Uterus (tissue), 4 donors: Measurements from ENCODE around the gene KMT2C. TPM values are rescaled to one million over a fixed set of nuclear protein-coding genes. Genes with fewer than 3 reads are reported as not detected.
"Not testable (repeated sequence)": the region's sequence is repeated elsewhere in the genome, so short reads cannot be mapped to it uniquely, and the experiment has no call there.

Source experiments
- DNase-seq, 2 donors: peaks; one replicate each; pipeline ENCODE4 v3.0.0-alpha.2; 2019 to 2020
- H3K27ac ChIP-seq, 2 donors: fragments of 200-600 bp; sonication (generic); 1 replicate in 1 of 2; 2 replicates in 1 of 2; pipeline ENCODE4 v1.5.1; 2016 to 2018
- H3K27me3 ChIP-seq, 2 donors: fragments of 200-600 bp; sonication (generic); one replicate each; pipeline ENCODE4 v1.5.1; 2018 to 2019; ENCODE audit warnings: control low read depth in 1 of 2
- H3K36me3 ChIP-seq, 2 donors: fragments of 200-600 bp; sonication (generic); one replicate each; pipeline ENCODE4 v1.5.1; 2019; ENCODE audit warnings: control low read depth in 1 of 2
- H3K4me1 ChIP-seq, 2 donors: fragments of 200-600 bp; sonication (generic); one replicate each; pipeline ENCODE4 v1.5.1; 2018 to 2019; ENCODE audit warnings: control low read depth in 1 of 2
- H3K4me3 ChIP-seq, 2 donors: fragments of 200-600 bp; sonication (generic); 1 replicate in 1 of 2; 2 replicates in 1 of 2; pipeline ENCODE4 v1.5.1; 2018 to 2019; ENCODE audit warnings: mild to moderate bottlenecking in 1 of 2
- H3K9me3 ChIP-seq, 2 donors: fragments of 200-600 bp; sonication (generic); one replicate each; pipeline ENCODE4 v1.5.1; 2019; ENCODE audit warnings: control low read depth in 1 of 2
- CTCF ChIP-seq, 4 experiments: fragments of 200-600 bp in 2 of 4; fragments of 450-650 bp in 2 of 4; sonication (generic) in 2 of 4; IDR thresholded peaks; one replicate each; pipeline ENCODE4 v1.5.1; 2016 to 2019; ENCODE audit warnings: antibody characterized with exemption in 4 of 4, mild to moderate bottlenecking in 2 of 4, moderate library complexity in 1 of 4
- POLR2A ChIP-seq, 2 donors: fragments of 450-650 bp; IDR thresholded peaks; one replicate each; pipeline ENCODE4 v1.6.1; 2016; ENCODE audit warnings: antibody characterized with exemption in 2 of 2, mild to moderate bottlenecking in 1 of 2, moderate library complexity in 1 of 2
- intact Hi-C: fragments of 100-400 bp; cut with DNase I; formaldehyde crosslinking; loops from one replicate; pipeline ENCODE4 v1.15.1; 2023; ENCODE audit warnings: low total_unique reads
- total RNA-seq, 4 donors: library from RNA; depleted of rRNA in 3 of 4; stranded (reverse); fragments of >200 nt in 3 of 4; gene quantifications; one replicate each; pipeline versions ENCODE4 v1.1.0 to v1.2.4, GENCODE V29; 2014 to 2023
- donor health status: DM: yes; HTN: yes; CAD: no.

The KMT2C gene
- total RNA-seq, 4 donors from 2014 or later, result 30.5 to 177 (median 90.0) TPM

GRCh38 chr7:152459724-152460251 lies 24.0 kb upstream of the KMT2C start:
- no peaks in the 10 kb centered on the region for H3K4me1 ChIP-seq
- no peak for DNase-seq
- no peak overlapping the region for H3K4me3 ChIP-seq
- TF ChIP-seq CTCF (IDR thresholded peaks at IDR 0.05) (no peak), POLR2A (IDR thresholded peaks at IDR 0.05) (no peak)
- H3K27me3 ChIP-seq, result no peaks in the 10 kb centered on the region
- H3K9me3 ChIP-seq, result no peaks in the 10 kb centered on the region
- no peak overlapping the region for H3K27ac ChIP-seq
- intact Hi-C loops, result no loop called here
- H3K36me3 ChIP-seq, result no peaks in the 10 kb centered on the region

- Histone ChIP-seq H3K4me1 (no peaks in the 10 kb centered on the region), H3K4me3 (no peak overlapping the region), H3K9me3 (no peaks in the 10 kb centered on the region), H3K36me3 (no peaks in the 10 kb centered on the region), H3K27ac (no peak overlapping the region), H3K27me3 (no peaks in the 10 kb centered on the region)
- intact Hi-C loops, result no loop called here
- TF ChIP-seq CTCF (IDR thresholded peaks at IDR 0.05) (no peak), POLR2A (IDR thresholded peaks at IDR 0.05) (no peak)
- no peak for DNase-seq
These were observed 15.6 kb upstream of the KMT2C start for GRCh38 chr7:152451356-152451755.

GRCh38 chr7:152445386-152446008 lies 9.7 kb upstream of the KMT2C start:
- H3K9me3 ChIP-seq, H3K27ac ChIP-seq, DNase-seq, intact Hi-C loops, H3K4me3 ChIP-seq, H3K4me1 ChIP-seq, H3K36me3 ChIP-seq, H3K27me3 ChIP-seq: not testable (repeated sequence)

GRCh38 chr7:152443586-152443985 lies 7.8 kb upstream of the KMT2C start:
- TF ChIP-seq CTCF (IDR thresholded peaks at IDR 0.05) (no peak), POLR2A (IDR thresholded peaks at IDR 0.05) (no peak)
- no peaks in the 10 kb centered on the region for H3K4me1 ChIP-seq
- H3K27me3 ChIP-seq, result no peaks in the 10 kb centered on the region
- DNase-seq, result no peak
- H3K4me3 ChIP-seq, result no peak overlapping the region
- intact Hi-C loops, result no loop called here
- H3K27ac ChIP-seq, result no peak overlapping the region
- H3K9me3 ChIP-seq, result no peaks in the 10 kb centered on the region
- H3K36me3 ChIP-seq, result no peaks in the 10 kb centered on the region

GRCh38 chr7:152442330-152442835 lies 6.6 kb upstream of the KMT2C start:
- H3K36me3 ChIP-seq, result no peaks in the 10 kb centered on the region

GRCh38 chr7:152441810-152442209 lies 6.0 kb upstream of the KMT2C start:
- DNase-seq, H3K27ac ChIP-seq, intact Hi-C loops, H3K4me3 ChIP-seq, H3K9me3 ChIP-seq, H3K27me3 ChIP-seq, H3K36me3 ChIP-seq, H3K4me1 ChIP-seq: not testable (repeated sequence)

More at GRCh38 chr7:152442330-152442835, 6.6 kb upstream of the KMT2C start:
- DNase-seq, result no peak
- no peak overlapping the region for H3K27ac ChIP-seq
- H3K27me3 ChIP-seq, result no peaks in the 10 kb centered on the region
- no peaks in the 10 kb centered on the region for H3K4me1 ChIP-seq
- intact Hi-C loops, result no loop called here
- no peak overlapping the region for H3K4me3 ChIP-seq
- H3K9me3 ChIP-seq, result no peaks in the 10 kb centered on the region
- TF ChIP-seq CTCF (IDR thresholded peaks at IDR 0.05), result no peak

GRCh38 chr7:152441168-152441567 lies 5.4 kb upstream of the KMT2C start:
- intact Hi-C loops, DNase-seq: not testable (repeated sequence)

GRCh38 chr7:152438017-152438416 lies 2.2 kb upstream of the KMT2C start:
- H3K27me3 ChIP-seq, DNase-seq, H3K4me3 ChIP-seq, H3K4me1 ChIP-seq, H3K36me3 ChIP-seq, H3K9me3 ChIP-seq, intact Hi-C loops: not testable (repeated sequence)
- peak overlapping the region; percentile 100 for H3K27ac ChIP-seq

More at GRCh38 chr7:152441168-152441567, 5.4 kb upstream of the KMT2C start:
- not testable (repeated sequence) for H3K36me3 ChIP-seq, H3K4me1 ChIP-seq, H3K9me3 ChIP-seq, H3K27me3 ChIP-seq, H3K27ac ChIP-seq, H3K4me3 ChIP-seq

GRCh38 chr7:152436931-152437575 lies 1.2 kb upstream of the KMT2C start:
- intact Hi-C loops, H3K4me1 ChIP-seq: not testable (repeated sequence)

More at GRCh38 chr7:152436931-152437575, 1.2 kb upstream of the KMT2C start:
- not testable (repeated sequence) for H3K9me3 ChIP-seq, H3K27me3 ChIP-seq, H3K36me3 ChIP-seq, DNase-seq
- Histone ChIP-seq H3K4me3 (peak overlapping the region; percentile 43 to 91), H3K27ac (peak overlapping the region; percentile 100)
